H9 (cell line): ENCODE results near the gene DOCK11. TPM values are rescaled to one million over a fixed set of nuclear protein-coding genes. Genes with fewer than 3 reads are reported as not detected.

Experiments used
- DNase-seq: peaks from one replicate; pipeline ENCODE4 v3.0.0-alpha.2; 2017
- H2AFZ ChIP-seq: one replicate; pipeline ENCODE4 v1.6.1; 2013; ENCODE audit warnings: mild to moderate bottlenecking, low read length, control low read depth, moderate library complexity
- H2AK5ac ChIP-seq: 2 replicates; pipeline ENCODE4 v1.6.1; 2013; ENCODE audit warnings: low read length, control low read depth, mixed read lengths; ENCODE audit not compliant: insufficient read length
- H2BK120ac ChIP-seq: one replicate; pipeline ENCODE4 v1.6.1; 2013; ENCODE audit warnings: low read depth, mild to moderate bottlenecking, low read length, control low read depth, inconsistent platforms; ENCODE audit not compliant: poor library complexity, severe bottlenecking
- H2BK12ac ChIP-seq: 2 replicates; pipeline ENCODE4 v1.6.1; 2013; ENCODE audit warnings: low read length, control low read depth, mixed read lengths, low read depth; ENCODE audit not compliant: insufficient read length
- H2BK15ac ChIP-seq: 2 replicates; pipeline ENCODE4 v1.6.1; 2013; ENCODE audit warnings: low read depth, low read length, control low read depth
- H2BK20ac ChIP-seq: one replicate; pipeline ENCODE4 v1.6.1; 2013; ENCODE audit warnings: low read depth, mild to moderate bottlenecking, low read length, control low read depth, inconsistent platforms; ENCODE audit not compliant: poor library complexity, severe bottlenecking
- H2BK5ac ChIP-seq: 2 replicates; pipeline ENCODE4 v1.6.1; 2013; ENCODE audit warnings: low read length, control low read depth, mixed read lengths; ENCODE audit not compliant: insufficient read length
- H3K14ac ChIP-seq: 2 replicates; pipeline ENCODE4 v1.6.1; 2013; ENCODE audit warnings: low read length, control low read depth; ENCODE audit not compliant: insufficient read depth
- H3K18ac ChIP-seq: 2 replicates; pipeline ENCODE4 v1.6.1; 2013; ENCODE audit warnings: low read depth, mild to moderate bottlenecking, mixed read lengths, low read length, control low read depth; ENCODE audit not compliant: insufficient read length
- H3K23ac ChIP-seq: 2 replicates; pipeline ENCODE4 v1.6.1; 2013; ENCODE audit warnings: low read length, control low read depth, mixed read lengths, low read depth; ENCODE audit not compliant: insufficient read length
- H3K23me2 ChIP-seq: 2 replicates; pipeline ENCODE4 v1.6.1; 2013; ENCODE audit warnings: low read depth, mild to moderate bottlenecking, mixed read lengths, low read length, control low read depth; ENCODE audit not compliant: insufficient read length, poor library complexity, severe bottlenecking
- H3K27ac ChIP-seq: 2 replicates; pipeline ENCODE4 v1.5.1; 2013; ENCODE audit warnings: low read length, control low read depth, mixed read lengths, low read depth; ENCODE audit not compliant: insufficient read length
- H3K27me3 ChIP-seq: 2 replicates; pipeline ENCODE4 v1.6.1; 2013; ENCODE audit warnings: low read length, control low read depth, inconsistent platforms; ENCODE audit not compliant: insufficient read depth
- H3K4ac ChIP-seq: 2 replicates; pipeline ENCODE4 v1.6.1; 2013; ENCODE audit warnings: low read depth, mild to moderate bottlenecking, control low read depth, inconsistent platforms, low read length, moderate library complexity
- H3K4me1 ChIP-seq: 2 replicates; pipeline ENCODE4 v1.6.1; 2013; ENCODE audit warnings: low read length, control low read depth, inconsistent platforms; ENCODE audit not compliant: insufficient read depth
- H3K4me2 ChIP-seq: 2 replicates; pipeline ENCODE4 v1.6.1; 2013; ENCODE audit warnings: low read length, control low read depth, mixed read lengths; ENCODE audit not compliant: insufficient read length, insufficient read depth
- H3K56ac ChIP-seq: 2 replicates; pipeline ENCODE4 v1.6.1; 2013; ENCODE audit warnings: low read depth, mild to moderate bottlenecking, mixed read lengths, low read length, control low read depth; ENCODE audit not compliant: insufficient read length
- H3K79me1 ChIP-seq: 2 replicates; pipeline ENCODE4 v1.6.1; 2013; ENCODE audit warnings: low read depth, mild to moderate bottlenecking, moderate library complexity, low read length, control low read depth, inconsistent platforms; ENCODE audit not compliant: insufficient read depth, poor library complexity, severe bottlenecking
- H3K79me2 ChIP-seq: 2 replicates; pipeline ENCODE4 v1.6.1; 2013; ENCODE audit warnings: low read length, control low read depth, inconsistent platforms; ENCODE audit not compliant: insufficient read depth
- H3K9ac ChIP-seq: 2 replicates; pipeline ENCODE4 v1.6.1; 2013; ENCODE audit warnings: low read length, control low read depth, mixed read lengths; ENCODE audit not compliant: insufficient read length; ENCODE audit errors: extremely low read depth
- H3K9me3 ChIP-seq: one replicate; pipeline ENCODE4 v1.6.1; 2013; ENCODE audit warnings: low read depth, low read length, inconsistent platforms; ENCODE audit not compliant: control insufficient read depth
- H3T11ph ChIP-seq: one replicate; pipeline ENCODE4 v1.6.1; 2013; ENCODE audit warnings: mild to moderate bottlenecking, low read length, control low read depth, inconsistent platforms
- H4K20me1 ChIP-seq: one replicate; pipeline ENCODE4 v1.6.1; 2013; ENCODE audit not compliant: control insufficient read depth, insufficient read length, insufficient read depth
- H4K5ac ChIP-seq: 2 replicates; pipeline ENCODE4 v1.6.1; 2013; ENCODE audit warnings: low read depth, mild to moderate bottlenecking, mixed read lengths, low read length, control low read depth; ENCODE audit not compliant: insufficient read length
- H4K8ac ChIP-seq: replicated peaks from 2 replicates; pipeline ENCODE4 v1.6.1; 2013; ENCODE audit warnings: low read length, control low read depth, mixed read lengths, low read depth; ENCODE audit not compliant: insufficient read length
- H4K91ac ChIP-seq: 2 replicates; pipeline ENCODE4 v1.6.1; 2013; ENCODE audit warnings: low read depth, mild to moderate bottlenecking, moderate library complexity, mixed read lengths, low read length, control low read depth; ENCODE audit not compliant: insufficient read length
- H3K27ac Mint-ChIP-seq, 3 experiments: 2 replicates in 2 of 3; 3 replicates in 1 of 3; pipeline ENCODE4 v1.8.0; 2020 to 2021; ENCODE audit warnings: mixed read lengths in 3 of 3, mild to moderate bottlenecking in 1 of 3, moderate library complexity in 1 of 3
- H3K27me3 Mint-ChIP-seq: 2 replicates; pipeline ENCODE4 v1.8.0; 2021; ENCODE audit warnings: low read depth, mild to moderate bottlenecking, moderate library complexity, mixed read lengths
- H3K36me3 Mint-ChIP-seq, 3 experiments: 2 replicates in 2 of 3; 3 replicates in 1 of 3; pipeline ENCODE4 v1.8.0; 2020 to 2021; ENCODE audit warnings: low read depth in 3 of 3, mixed read lengths in 3 of 3; ENCODE audit not compliant: insufficient read depth in 1 of 3
- H3K4me1 Mint-ChIP-seq, 2 experiments: 2 replicates each; pipeline ENCODE4 v1.8.0; 2020; ENCODE audit warnings: mixed read lengths in 2 of 2
- H3K4me3 Mint-ChIP-seq, 2 experiments: 2 replicates in 1 of 2; 3 replicates in 1 of 2; pipeline ENCODE4 v1.8.0; 2020 to 2021; ENCODE audit warnings: mild to moderate bottlenecking in 2 of 2, mixed read lengths in 2 of 2, moderate library complexity in 1 of 2
- H3K9me3 Mint-ChIP-seq, 2 experiments: 2 replicates in 1 of 2; 3 replicates in 1 of 2; pipeline ENCODE4 v1.8.0; 2020; ENCODE audit warnings: mild to moderate bottlenecking in 2 of 2, mixed read lengths in 2 of 2, moderate library complexity in 1 of 2
- WGBS: extraction: QIAGEN DNeasy Blood & Tissue Kit; methylation state at CpG from one replicate; pipeline ENCODE4 v1.1.7; 2013; ENCODE audit warnings: missing lambda C conversion rate, low lambda C conversion rate, mixed read lengths; ENCODE audit not compliant: insufficient read length; ENCODE audit errors: extremely low coverage; 5-methylcytosine and 5-hydroxymethylcytosine counted together
- total RNA-seq: library from RNA; stranded (reverse); gene quantifications from 2 replicates; pipeline ENCODE4 v1.2.1, GENCODE V29; 2021
- TF ChIP-seq, protein P1 (sequence below): fragments of 200-600 bp; sonication (generic); conservative IDR thresholded peaks from 3 replicates; pipeline ENCODE4 v1.8.0; 2021; ENCODE audit warnings: antibody characterized with exemption, mild to moderate bottlenecking

Gene DOCK11
- total RNA-seq, 1 experiment from 2014 or later = 6.2 TPM

DNA sequence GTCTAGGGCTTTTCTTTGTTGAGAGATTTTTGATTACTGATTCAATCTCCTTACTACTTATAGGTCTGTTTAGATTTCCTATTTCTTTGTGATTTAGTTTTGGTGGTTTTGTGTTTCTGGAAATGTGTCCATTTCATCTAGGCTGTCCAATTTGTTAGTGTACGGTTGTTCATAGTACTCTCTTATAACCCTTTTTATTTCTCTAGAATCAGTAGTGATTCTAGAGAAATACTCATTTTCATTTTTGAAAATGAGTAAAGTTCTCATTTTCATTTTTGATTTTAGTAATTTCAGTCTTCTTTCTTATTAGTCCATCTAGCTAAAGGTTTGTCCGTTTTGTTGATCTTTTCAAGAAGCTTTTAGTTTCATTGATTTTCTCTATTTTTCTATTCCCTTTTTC is 239.3 kb downstream of the DOCK11 start:
- DNase-seq = no peak
- H3K4me1 Mint-ChIP-seq = peaks cover 9 to 11% of the 10 kb centered on the region in 2 experiments
- no peak overlapping the region for H2BK20ac ChIP-seq
- H4K20me1 ChIP-seq = no peaks in the 10 kb centered on the region
- H3K23me2 ChIP-seq = no peaks in the 10 kb centered on the region
- no peak overlapping the region for H3T11ph ChIP-seq
- no peak overlapping the region for H2BK15ac ChIP-seq
- H4K8ac ChIP-seq = no peak overlapping the region
- no CpG with 5 or more reads among the region's 2 CpGs for WGBS
- H3K4me1 ChIP-seq = peaks cover 3% of the 10 kb centered on the region; the same call in 1 of the 2 replicates
- H3K9me3 ChIP-seq = peaks cover 12% of the 10 kb centered on the region
- no peak overlapping the region for H3K14ac ChIP-seq
- no peak overlapping the region for H2BK5ac ChIP-seq
- no peak overlapping the region for H3K9ac ChIP-seq
- H2AFZ ChIP-seq = no peak overlapping the region
- no peak overlapping the region for H3K56ac ChIP-seq
- no peak overlapping the region for H2AK5ac ChIP-seq
- H3K18ac ChIP-seq = no peak overlapping the region
- H2BK120ac ChIP-seq = no peak overlapping the region
- H3K4ac ChIP-seq = no peak overlapping the region
- no peak overlapping the region for H3K27ac ChIP-seq
- H3K27me3 ChIP-seq = no peaks in the 10 kb centered on the region
- H3K27me3 Mint-ChIP-seq = no peaks in the 10 kb centered on the region
- H4K91ac ChIP-seq = no peak overlapping the region
- H3K23ac ChIP-seq = no peak overlapping the region
- no peak overlapping the region for H3K27ac Mint-ChIP-seq
- TF ChIP-seq, protein P1, sequence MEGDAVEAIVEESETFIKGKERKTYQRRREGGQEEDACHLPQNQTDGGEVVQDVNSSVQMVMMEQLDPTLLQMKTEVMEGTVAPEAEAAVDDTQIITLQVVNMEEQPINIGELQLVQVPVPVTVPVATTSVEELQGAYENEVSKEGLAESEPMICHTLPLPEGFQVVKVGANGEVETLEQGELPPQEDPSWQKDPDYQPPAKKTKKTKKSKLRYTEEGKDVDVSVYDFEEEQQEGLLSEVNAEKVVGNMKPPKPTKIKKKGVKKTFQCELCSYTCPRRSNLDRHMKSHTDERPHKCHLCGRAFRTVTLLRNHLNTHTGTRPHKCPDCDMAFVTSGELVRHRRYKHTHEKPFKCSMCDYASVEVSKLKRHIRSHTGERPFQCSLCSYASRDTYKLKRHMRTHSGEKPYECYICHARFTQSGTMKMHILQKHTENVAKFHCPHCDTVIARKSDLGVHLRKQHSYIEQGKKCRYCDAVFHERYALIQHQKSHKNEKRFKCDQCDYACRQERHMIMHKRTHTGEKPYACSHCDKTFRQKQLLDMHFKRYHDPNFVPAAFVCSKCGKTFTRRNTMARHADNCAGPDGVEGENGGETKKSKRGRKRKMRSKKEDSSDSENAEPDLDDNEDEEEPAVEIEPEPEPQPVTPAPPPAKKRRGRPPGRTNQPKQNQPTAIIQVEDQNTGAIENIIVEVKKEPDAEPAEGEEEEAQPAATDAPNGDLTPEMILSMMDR = no peak
- H2BK12ac ChIP-seq = no peak overlapping the region
- H3K4me2 ChIP-seq = no peak overlapping the region
- peaks cover 5 to 13% (median 6%) of the 10 kb centered on the region in 3 experiments; a peak in 6 of 7 replicates for H3K36me3 Mint-ChIP-seq
- no peaks in the 10 kb centered on the region for H3K79me2 ChIP-seq
- H3K9me3 Mint-ChIP-seq = peaks cover 34 to 82% of the 10 kb centered on the region in 2 experiments
- no peaks in the 10 kb centered on the region for H3K79me1 ChIP-seq
- no peak overlapping the region for H3K4me3 Mint-ChIP-seq
- H4K5ac ChIP-seq = no peak overlapping the region

Other genes with a start within 250 kb of the DOCK11 start
- 27.7 and 29.6 TPM in 2 replicates for gene WDR44, start 149.7 kb upstream of the DOCK11 start, total RNA-seq
- 13.4 and 14.4 TPM in 2 replicates for gene IL13RA1, start 231.8 kb downstream of the DOCK11 start, total RNA-seq